Liver (tissue), 9 donors: Measurements from ENCODE around the gene OR2A14. TPM values are rescaled to one million over a fixed set of nuclear protein-coding genes. Genes with fewer than 3 reads are reported as not detected.
"Not testable (repeated sequence)": the region's sequence is repeated elsewhere in the genome, so short reads cannot be mapped to it uniquely, and the experiment has no call there.

ENCODE experiments used
- DNase-seq: peaks from one replicate; pipeline ENCODE4 v3.0.0-alpha.2; 2017; ENCODE audit warnings: low spot score
- H3K27ac ChIP-seq, 2 donors: one replicate each; pipeline ENCODE4 v1.7.0; 2013; ENCODE audit warnings: inconsistent platforms in 2 of 2, low read length in 2 of 2, control low read depth in 1 of 2, low read depth in 1 of 2, mild to moderate bottlenecking in 1 of 2
- H3K27me3 ChIP-seq, 4 donors: one replicate each; pipeline versions ENCODE4 v1.6.1 to v1.7.0; 2013; ENCODE audit warnings: low read length in 3 of 4, inconsistent platforms in 1 of 4, mild to moderate bottlenecking in 1 of 4, moderate library complexity in 1 of 4; ENCODE audit not compliant: control insufficient read depth in 4 of 4, insufficient read depth in 4 of 4
- H3K36me3 ChIP-seq, 4 donors: one replicate each; pipeline versions ENCODE4 v1.6.1 to v1.7.0; 2013; ENCODE audit warnings: low read length in 3 of 4, mild to moderate bottlenecking in 3 of 4, low read depth in 1 of 4, moderate library complexity in 1 of 4; ENCODE audit not compliant: control insufficient read depth in 4 of 4, insufficient read depth in 3 of 4
- H3K4me1 ChIP-seq, 4 donors: one replicate each; pipeline versions ENCODE4 v1.6.1 to v1.7.0; 2013; ENCODE audit warnings: low read length in 3 of 4, mild to moderate bottlenecking in 3 of 4, moderate library complexity in 1 of 4; ENCODE audit not compliant: control insufficient read depth in 4 of 4, insufficient read depth in 4 of 4
- H3K4me3 ChIP-seq, 3 donors: one replicate each; pipeline versions ENCODE4 v1.6.1 to v1.7.0; 2013; ENCODE audit warnings: low read length in 3 of 3, control low read depth in 1 of 3, low read depth in 1 of 3, mild to moderate bottlenecking in 1 of 3
- H3K9ac ChIP-seq, 2 donors: one replicate each; pipeline ENCODE4 v1.7.0; 2013; ENCODE audit warnings: low read length in 2 of 2, mild to moderate bottlenecking in 2 of 2, moderate library complexity in 2 of 2, control low read depth in 1 of 2, low read depth in 1 of 2
- H3K9me3 ChIP-seq, 4 donors: one replicate each; pipeline versions ENCODE4 v1.6.1 to v1.7.0; 2013; ENCODE audit warnings: low read length in 3 of 4; ENCODE audit not compliant: control insufficient read depth in 4 of 4
- FOXA2 ChIP-seq: IDR thresholded peaks from 2 replicates; pipeline ENCODE4 v1.6.1; 2016; ENCODE audit warnings: antibody characterized with exemption
- JUND ChIP-seq, 2 donors: IDR thresholded peaks; 2 replicates each; pipeline ENCODE4 v1.6.1; 2016; ENCODE audit warnings: antibody characterized with exemption in 2 of 2
- NR2F2 ChIP-seq: IDR thresholded peaks from 2 replicates; pipeline ENCODE4 v1.6.1; 2016; ENCODE audit warnings: antibody characterized with exemption
- RXRA ChIP-seq, 2 donors: IDR thresholded peaks; 2 replicates each; pipeline ENCODE4 v1.6.1; 2017 to 2018; ENCODE audit warnings: antibody characterized with exemption in 2 of 2, mild to moderate bottlenecking in 1 of 2
- SP1 ChIP-seq: IDR thresholded peaks from 2 replicates; pipeline ENCODE4 v1.6.1; 2018; ENCODE audit warnings: antibody characterized with exemption, mild to moderate bottlenecking
- TAF1 ChIP-seq: conservative IDR thresholded peaks from 2 replicates; pipeline ENCODE4 v1.6.1; 2016; ENCODE audit warnings: antibody characterized with exemption, mild to moderate bottlenecking
- WGBS: extraction: QIAGEN DNeasy Blood & Tissue Kit; methylation state at CpG from one replicate; pipeline ENCODE4 v1.1.7; 2013; 5-methylcytosine and 5-hydroxymethylcytosine counted together
- polyA plus RNA-seq, 2 donors: library from polyadenylated mRNA; stranded (reverse) in 1 of 2; unstranded in 1 of 2; fragments of 200-250 nt in 1 of 2; fragments of >200 nt in 1 of 2; fragmentation: Nextera tagmentation in 1 of 2; extraction: Ambion mirVana in 1 of 2; gene quantifications; one replicate each; pipeline versions ENCODE4 v1.2.1 to v1.2.3, GENCODE V29; 2013 to 2015
- total RNA-seq, 2 donors: library from RNA; depleted of rRNA; stranded (reverse); fragments of >200 nt; gene quantifications; one replicate each; pipeline ENCODE4 v1.2.3, GENCODE V29; 2014
- TF ChIP-seq, protein P1 (sequence below): IDR thresholded peaks from 2 replicates; pipeline ENCODE4 v1.6.1; 2016; ENCODE audit warnings: antibody characterized with exemption, mild to moderate bottlenecking
- TF ChIP-seq, protein P2 (sequence below): IDR thresholded peaks from 2 replicates; pipeline ENCODE4 v1.6.1; 2016; ENCODE audit warnings: antibody characterized with exemption
- TF ChIP-seq, protein P3 (sequence below): fragments of 150-350 bp; IDR thresholded peaks from 2 replicates; pipeline ENCODE4 v1.5.1; 2017; ENCODE audit warnings: improper control_type of control experiment, low read depth, low read length; ENCODE audit not compliant: missing input control
- TF ChIP-seq, protein P4 (sequence below): IDR thresholded peaks from 2 replicates; pipeline ENCODE4 v1.6.1; 2016; ENCODE audit warnings: antibody characterized with exemption
- donor health status: healthy.
- donor health status: healthy.
- donor health status: healthy.
- donor health status: healthy.
- donor health status: healthy.

OR2A14 gene
- total and polyA plus RNA-seq, 4 donors, result not detected

DNA sequence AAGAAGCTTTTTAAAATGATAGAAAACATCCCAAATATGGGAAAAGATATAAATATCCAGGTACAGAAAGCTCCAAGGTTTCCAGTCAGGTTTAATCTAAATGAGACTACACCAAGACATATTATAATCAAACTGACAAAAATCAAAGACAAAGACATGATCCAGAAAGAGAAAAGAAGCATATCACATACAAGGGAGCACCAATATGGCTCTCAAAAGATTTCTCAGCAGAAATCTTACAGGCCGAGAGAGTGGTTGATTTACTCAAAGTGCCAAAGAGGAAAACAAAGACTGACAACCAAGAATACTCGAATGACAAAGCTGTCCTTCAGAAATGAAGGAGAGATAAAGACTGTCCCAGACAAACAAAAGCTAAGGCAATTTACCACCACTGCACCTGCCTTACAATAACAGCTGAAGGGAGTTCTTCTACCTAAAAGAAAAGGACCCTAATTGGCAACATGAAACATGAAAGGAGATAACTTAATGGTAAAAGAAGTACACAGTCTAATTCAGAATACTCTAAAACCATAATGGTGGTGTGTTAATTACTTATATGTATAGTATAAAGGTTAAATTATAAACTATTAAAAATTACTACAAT lies 25.4 kb downstream of the OR2A14 start (continued):
- TF ChIP-seq, protein P1, sequence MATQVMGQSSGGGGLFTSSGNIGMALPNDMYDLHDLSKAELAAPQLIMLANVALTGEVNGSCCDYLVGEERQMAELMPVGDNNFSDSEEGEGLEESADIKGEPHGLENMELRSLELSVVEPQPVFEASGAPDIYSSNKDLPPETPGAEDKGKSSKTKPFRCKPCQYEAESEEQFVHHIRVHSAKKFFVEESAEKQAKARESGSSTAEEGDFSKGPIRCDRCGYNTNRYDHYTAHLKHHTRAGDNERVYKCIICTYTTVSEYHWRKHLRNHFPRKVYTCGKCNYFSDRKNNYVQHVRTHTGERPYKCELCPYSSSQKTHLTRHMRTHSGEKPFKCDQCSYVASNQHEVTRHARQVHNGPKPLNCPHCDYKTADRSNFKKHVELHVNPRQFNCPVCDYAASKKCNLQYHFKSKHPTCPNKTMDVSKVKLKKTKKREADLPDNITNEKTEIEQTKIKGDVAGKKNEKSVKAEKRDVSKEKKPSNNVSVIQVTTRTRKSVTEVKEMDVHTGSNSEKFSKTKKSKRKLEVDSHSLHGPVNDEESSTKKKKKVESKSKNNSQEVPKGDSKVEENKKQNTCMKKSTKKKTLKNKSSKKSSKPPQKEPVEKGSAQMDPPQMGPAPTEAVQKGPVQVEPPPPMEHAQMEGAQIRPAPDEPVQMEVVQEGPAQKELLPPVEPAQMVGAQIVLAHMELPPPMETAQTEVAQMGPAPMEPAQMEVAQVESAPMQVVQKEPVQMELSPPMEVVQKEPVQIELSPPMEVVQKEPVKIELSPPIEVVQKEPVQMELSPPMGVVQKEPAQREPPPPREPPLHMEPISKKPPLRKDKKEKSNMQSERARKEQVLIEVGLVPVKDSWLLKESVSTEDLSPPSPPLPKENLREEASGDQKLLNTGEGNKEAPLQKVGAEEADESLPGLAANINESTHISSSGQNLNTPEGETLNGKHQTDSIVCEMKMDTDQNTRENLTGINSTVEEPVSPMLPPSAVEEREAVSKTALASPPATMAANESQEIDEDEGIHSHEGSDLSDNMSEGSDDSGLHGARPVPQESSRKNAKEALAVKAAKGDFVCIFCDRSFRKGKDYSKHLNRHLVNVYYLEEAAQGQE, result no peak
- TF ChIP-seq JUND (IDR thresholded peaks at IDR 0.05) (no peak), RXRA (IDR thresholded peaks at IDR 0.05) (no peak)

DNA sequence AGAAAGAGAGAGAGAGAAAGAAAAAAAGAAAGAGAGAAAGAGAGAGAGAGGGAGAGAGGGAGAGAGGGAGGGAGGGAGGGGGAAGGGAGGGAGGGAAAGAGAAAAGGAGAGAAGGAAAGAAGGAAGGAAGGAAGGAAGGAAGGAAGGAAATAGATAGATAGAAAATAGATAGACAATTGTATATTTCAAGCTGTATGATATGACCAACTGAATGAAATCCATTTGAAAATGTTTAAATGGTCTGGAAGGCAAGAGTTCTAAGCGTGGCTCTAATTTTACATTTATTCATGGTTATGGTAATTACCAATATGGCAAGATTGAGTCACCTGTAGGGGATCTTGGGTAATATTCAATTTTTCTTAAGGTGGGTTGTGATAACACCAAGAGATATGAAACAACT lies 35.9 kb downstream of the OR2A14 start:
- WGBS, result 93% methylated on average over 1 of the region's 1 CpG
- Histone ChIP-seq H3K36me3 (no peaks in the 10 kb centered on the region), H3K9ac (no peak overlapping the region), H3K27me3 (no peaks in the 10 kb centered on the region), H3K9me3 (peaks cover 0 to 1% (median 0%) of the 10 kb centered on the region in 4 donors), H3K27ac (no peak overlapping the region), H3K4me3 (no peak overlapping the region), H3K4me1 (no peaks in the 10 kb centered on the region)
- no peak for DNase-seq
- TF ChIP-seq FOXA2, result no peak

DNA sequence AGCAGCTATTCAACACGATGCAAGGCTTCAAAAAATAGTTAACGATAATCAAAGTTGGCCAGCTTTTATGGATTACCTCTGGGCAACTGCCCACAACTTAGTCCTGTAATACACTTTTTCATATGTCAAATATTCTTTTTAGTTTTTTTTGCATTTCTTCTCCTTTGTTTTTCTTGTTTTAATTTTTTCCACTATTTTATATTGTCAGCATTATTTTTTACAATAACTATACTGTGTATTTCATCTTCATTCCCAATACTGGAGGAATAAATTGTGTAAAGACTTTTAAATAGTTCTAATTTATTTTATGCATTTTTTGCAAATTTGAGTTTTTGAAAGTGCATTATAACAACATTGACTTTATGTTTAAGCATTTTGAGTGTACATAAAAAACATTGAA lies 41.8 kb downstream of the OR2A14 start:
- DNase-seq, result no peak
- H3K27ac ChIP-seq, result no peak overlapping the region
- TF ChIP-seq, protein P2, sequence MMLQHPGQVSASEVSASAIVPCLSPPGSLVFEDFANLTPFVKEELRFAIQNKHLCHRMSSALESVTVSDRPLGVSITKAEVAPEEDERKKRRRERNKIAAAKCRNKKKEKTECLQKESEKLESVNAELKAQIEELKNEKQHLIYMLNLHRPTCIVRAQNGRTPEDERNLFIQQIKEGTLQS, result no peak
- TF ChIP-seq, protein P3, sequence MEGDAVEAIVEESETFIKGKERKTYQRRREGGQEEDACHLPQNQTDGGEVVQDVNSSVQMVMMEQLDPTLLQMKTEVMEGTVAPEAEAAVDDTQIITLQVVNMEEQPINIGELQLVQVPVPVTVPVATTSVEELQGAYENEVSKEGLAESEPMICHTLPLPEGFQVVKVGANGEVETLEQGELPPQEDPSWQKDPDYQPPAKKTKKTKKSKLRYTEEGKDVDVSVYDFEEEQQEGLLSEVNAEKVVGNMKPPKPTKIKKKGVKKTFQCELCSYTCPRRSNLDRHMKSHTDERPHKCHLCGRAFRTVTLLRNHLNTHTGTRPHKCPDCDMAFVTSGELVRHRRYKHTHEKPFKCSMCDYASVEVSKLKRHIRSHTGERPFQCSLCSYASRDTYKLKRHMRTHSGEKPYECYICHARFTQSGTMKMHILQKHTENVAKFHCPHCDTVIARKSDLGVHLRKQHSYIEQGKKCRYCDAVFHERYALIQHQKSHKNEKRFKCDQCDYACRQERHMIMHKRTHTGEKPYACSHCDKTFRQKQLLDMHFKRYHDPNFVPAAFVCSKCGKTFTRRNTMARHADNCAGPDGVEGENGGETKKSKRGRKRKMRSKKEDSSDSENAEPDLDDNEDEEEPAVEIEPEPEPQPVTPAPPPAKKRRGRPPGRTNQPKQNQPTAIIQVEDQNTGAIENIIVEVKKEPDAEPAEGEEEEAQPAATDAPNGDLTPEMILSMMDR, result no peak
- TF ChIP-seq, protein P4, sequence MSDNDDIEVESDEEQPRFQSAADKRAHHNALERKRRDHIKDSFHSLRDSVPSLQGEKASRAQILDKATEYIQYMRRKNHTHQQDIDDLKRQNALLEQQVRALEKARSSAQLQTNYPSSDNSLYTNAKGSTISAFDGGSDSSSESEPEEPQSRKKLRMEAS, result no peak
- TF ChIP-seq SP1 (no peak), TAF1 (no peak), JUND (IDR thresholded peaks at IDR 0.05) (no peak), NR2F2 (no peak)
- TF ChIP-seq, protein P1, result no peak
- H3K36me3 ChIP-seq, result no peaks in the 10 kb centered on the region
- 86% methylated on average over 2 of the region's 2 CpGs for WGBS
- no peak overlapping the region for H3K4me3 ChIP-seq
- H3K9ac ChIP-seq, result no peak overlapping the region
- no peaks in the 10 kb centered on the region for H3K27me3 ChIP-seq
- H3K4me1 ChIP-seq, result no peaks in the 10 kb centered on the region
- H3K9me3 ChIP-seq, result peaks cover 0 to 1% (median 0%) of the 10 kb centered on the region in 4 donors

DNA sequence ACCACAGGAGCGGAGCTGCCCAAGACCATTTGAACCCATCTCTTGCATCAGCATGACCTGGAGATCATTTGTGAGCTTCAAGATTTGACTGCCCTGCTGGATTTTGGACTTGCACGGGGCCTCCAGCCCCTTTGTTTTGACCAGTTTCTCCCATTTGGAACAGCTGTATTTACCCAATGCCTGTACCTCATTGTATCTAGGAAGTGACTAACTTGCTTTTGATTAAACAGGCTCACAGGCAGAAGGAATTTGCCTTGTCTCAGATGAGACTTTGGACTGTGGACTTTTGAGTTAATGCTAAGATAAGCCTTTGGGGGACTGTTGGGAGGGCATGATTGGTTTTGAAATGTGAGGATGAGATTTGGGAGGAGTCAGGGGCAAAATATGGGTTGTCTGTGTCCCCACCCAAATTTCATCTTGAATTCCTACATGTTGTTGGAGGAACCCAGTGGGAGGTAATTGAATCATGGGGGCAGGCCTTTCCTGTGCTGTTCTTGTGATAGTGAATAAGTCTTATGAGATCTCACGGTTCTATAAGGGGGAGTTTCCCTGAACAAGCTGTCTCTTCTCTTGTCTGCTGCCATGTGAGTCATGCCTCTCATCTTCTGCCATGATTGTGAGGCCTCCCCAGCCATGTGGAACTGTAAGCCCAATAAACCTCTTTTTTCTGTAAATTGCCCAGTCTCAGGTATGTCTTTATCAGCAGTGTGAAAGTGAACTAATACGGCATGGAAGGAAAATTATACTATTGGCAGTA lies 48.8 kb downstream of the OR2A14 start:
- H3K4me1 ChIP-seq, H3K9ac ChIP-seq, H3K9me3 ChIP-seq, H3K27me3 ChIP-seq, H3K4me3 ChIP-seq, DNase-seq, H3K36me3 ChIP-seq, H3K27ac ChIP-seq: not testable (repeated sequence)
- WGBS, result 80% methylated on average over 4 of the region's 4 CpGs
